Ishikawa (cell line): ENCODE measurements around the gene UBA52.

Experiments
- CEBPB ChIP-seq: IDR thresholded peaks from 2 replicates; pipeline ENCODE4 v1.6.1; 2012
- CREB1 ChIP-seq: IDR thresholded peaks from 2 replicates; pipeline ENCODE4 v1.6.1; 2012; ENCODE audit warnings: low read depth
- EGR1 ChIP-seq: IDR thresholded peaks from 2 replicates; pipeline ENCODE4 v1.6.1; 2012
- EP300 ChIP-seq: IDR thresholded peaks from 2 replicates; pipeline ENCODE4 v1.6.1; 2012; ENCODE audit warnings: borderline replicate concordance
- FOXM1 ChIP-seq: IDR thresholded peaks from 2 replicates; pipeline ENCODE4 v1.6.1; 2012; ENCODE audit warnings: low read depth, borderline replicate concordance
- NFIC ChIP-seq: IDR thresholded peaks from 2 replicates; pipeline ENCODE4 v1.6.1; 2012
- RAD21 ChIP-seq: IDR thresholded peaks from 2 replicates; pipeline ENCODE4 v1.6.1; 2012; ENCODE audit warnings: low read depth
- REST ChIP-seq: IDR thresholded peaks from 2 replicates; pipeline ENCODE4 v1.6.1; 2012; ENCODE audit warnings: low read depth, mild to moderate bottlenecking
- TAF1 ChIP-seq: IDR thresholded peaks from 2 replicates; pipeline ENCODE4 v1.6.1; 2012; ENCODE audit warnings: low read depth, mild to moderate bottlenecking
- TCF12 ChIP-seq: IDR thresholded peaks from 2 replicates; pipeline ENCODE4 v1.6.1; 2012; ENCODE audit warnings: low read depth
- TEAD4 ChIP-seq: IDR thresholded peaks from 2 replicates; pipeline ENCODE4 v1.6.1; 2012
- YY1 ChIP-seq: IDR thresholded peaks from 2 replicates; pipeline ENCODE4 v1.6.1; 2012; ENCODE audit warnings: low read depth
- ZBTB7A ChIP-seq: IDR thresholded peaks from 2 replicates; pipeline ENCODE4 v1.6.1; 2012; ENCODE audit warnings: low read depth
- TF ChIP-seq, protein P1 (sequence below): IDR thresholded peaks from 2 replicates; pipeline ENCODE4 v1.6.1; 2012
- TF ChIP-seq, protein P2 (sequence below): IDR thresholded peaks from 2 replicates; pipeline ENCODE4 v1.6.1; 2012

UBA52 gene

GRCh38 chr19:18608805-18609716 is 37.4 kb downstream of the UBA52 start:
- no peak for TF ChIP-seq FOXM1
- no peak for TF ChIP-seq REST
- no peak for TF ChIP-seq EGR1
- TF ChIP-seq ZBTB7A = no peak
- TF ChIP-seq CREB1 = no peak
- TF ChIP-seq, protein P1, sequence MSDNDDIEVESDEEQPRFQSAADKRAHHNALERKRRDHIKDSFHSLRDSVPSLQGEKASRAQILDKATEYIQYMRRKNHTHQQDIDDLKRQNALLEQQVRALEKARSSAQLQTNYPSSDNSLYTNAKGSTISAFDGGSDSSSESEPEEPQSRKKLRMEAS = no peak
- TF ChIP-seq NFIC = no peak
- no peak for TF ChIP-seq EP300
- TF ChIP-seq TCF12 = no peak
- no peak for TF ChIP-seq YY1
- no peak for TF ChIP-seq TEAD4
- TF ChIP-seq, protein P2, sequence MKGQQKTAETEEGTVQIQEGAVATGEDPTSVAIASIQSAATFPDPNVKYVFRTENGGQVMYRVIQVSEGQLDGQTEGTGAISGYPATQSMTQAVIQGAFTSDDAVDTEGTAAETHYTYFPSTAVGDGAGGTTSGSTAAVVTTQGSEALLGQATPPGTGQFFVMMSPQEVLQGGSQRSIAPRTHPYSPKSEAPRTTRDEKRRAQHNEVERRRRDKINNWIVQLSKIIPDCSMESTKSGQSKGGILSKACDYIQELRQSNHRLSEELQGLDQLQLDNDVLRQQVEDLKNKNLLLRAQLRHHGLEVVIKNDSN = no peak
- TF ChIP-seq RAD21 = no peak

DNA sequence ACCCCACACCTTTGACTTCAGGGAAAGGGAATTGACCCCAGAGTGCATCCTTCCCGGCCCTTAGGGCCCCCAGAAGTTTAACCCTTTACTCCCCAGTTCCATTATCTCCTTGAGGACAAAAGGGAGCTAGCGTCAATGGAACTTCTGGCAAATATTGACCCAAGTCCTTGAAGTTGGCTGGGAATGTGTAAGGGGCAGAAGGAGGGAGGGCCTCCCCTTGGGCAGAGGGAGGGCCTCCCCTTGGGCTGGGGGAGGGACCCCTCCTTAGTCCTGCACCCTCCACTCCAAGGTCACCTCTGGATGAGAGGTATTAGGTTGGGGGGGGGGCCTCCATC is 38.0 kb downstream of the UBA52 start:
- TF ChIP-seq CEBPB = no peak
- TF ChIP-seq RAD21 = no peak
- TF ChIP-seq TCF12 = no peak
- no peak for TF ChIP-seq NFIC
- TF ChIP-seq REST = no peak
- TF ChIP-seq YY1 = no peak
- no peak for TF ChIP-seq ZBTB7A

- TF ChIP-seq, protein P2 = no peak
- TF ChIP-seq TCF12 (no peak), EGR1 (no peak), FOXM1 (no peak), TEAD4 (no peak), ZBTB7A (no peak), REST (no peak), CREB1 (no peak), EP300 (no peak), TAF1 (no peak), NFIC (no peak), YY1 (no peak), CEBPB (no peak), RAD21 (no peak)
- TF ChIP-seq, protein P1 = no peak
Measured at GRCh38 chr19:18610245-18610555, 38.5 kb downstream of the UBA52 start.

GRCh38 chr19:18610556-18611326 is 39.1 kb downstream of the UBA52 start:
- no peak for TF ChIP-seq EGR1
- TF ChIP-seq, protein P2 = no peak
- peak; percentile 93 for TF ChIP-seq TCF12
- TF ChIP-seq NFIC = peak; percentile 67; the same call in 1 of the 2 replicates
- TF ChIP-seq, protein P1 = peak; percentile 8; the same call in 1 of the 2 replicates
- TF ChIP-seq YY1 = peak; percentile 56
- TF ChIP-seq REST = no peak
- TF ChIP-seq ZBTB7A = peak; percentile 97
- peak; percentile 11; the same call in 1 of the 2 replicates for TF ChIP-seq CEBPB
- peak; percentile 84 for TF ChIP-seq EP300
- peak; percentile 82 for TF ChIP-seq TEAD4
- no peak for TF ChIP-seq RAD21
- TF ChIP-seq FOXM1 = peak; percentile 65
